Hair follicular keratinocyte (primary cell): ENCODE measurements around the gene NOTCH4. TPM values are rescaled to one million over a fixed set of nuclear protein-coding genes. Genes with fewer than 3 reads are reported as not detected.

ENCODE experiments used
- total RNA-seq: library from RNA; depleted of rRNA; stranded (reverse); fragments of >200 nt; gene quantifications from 2 replicates; pipeline ENCODE4 v1.2.3, GENCODE V29; 2015

The NOTCH4 gene
- total RNA-seq: 0.08 and 0.61 TPM in 2 replicates

GRCh38 chr6:32223258-32224235, at the start of gene NOTCH4:
Gene NOTCH4, minus strand, starts transcription at chr6:32224067. Its CDS starts 139 bp downstream, at chr6:32223928.

GRCh38 chr6:32192608-32193039, 31.2 kb downstream of the NOTCH4 start, which contains the start of gene GPSM3:
Gene GPSM3, minus strand, starts transcription at chr6:32192643. Its CDS starts 130 bp downstream, at chr6:32192513.

DNA sequence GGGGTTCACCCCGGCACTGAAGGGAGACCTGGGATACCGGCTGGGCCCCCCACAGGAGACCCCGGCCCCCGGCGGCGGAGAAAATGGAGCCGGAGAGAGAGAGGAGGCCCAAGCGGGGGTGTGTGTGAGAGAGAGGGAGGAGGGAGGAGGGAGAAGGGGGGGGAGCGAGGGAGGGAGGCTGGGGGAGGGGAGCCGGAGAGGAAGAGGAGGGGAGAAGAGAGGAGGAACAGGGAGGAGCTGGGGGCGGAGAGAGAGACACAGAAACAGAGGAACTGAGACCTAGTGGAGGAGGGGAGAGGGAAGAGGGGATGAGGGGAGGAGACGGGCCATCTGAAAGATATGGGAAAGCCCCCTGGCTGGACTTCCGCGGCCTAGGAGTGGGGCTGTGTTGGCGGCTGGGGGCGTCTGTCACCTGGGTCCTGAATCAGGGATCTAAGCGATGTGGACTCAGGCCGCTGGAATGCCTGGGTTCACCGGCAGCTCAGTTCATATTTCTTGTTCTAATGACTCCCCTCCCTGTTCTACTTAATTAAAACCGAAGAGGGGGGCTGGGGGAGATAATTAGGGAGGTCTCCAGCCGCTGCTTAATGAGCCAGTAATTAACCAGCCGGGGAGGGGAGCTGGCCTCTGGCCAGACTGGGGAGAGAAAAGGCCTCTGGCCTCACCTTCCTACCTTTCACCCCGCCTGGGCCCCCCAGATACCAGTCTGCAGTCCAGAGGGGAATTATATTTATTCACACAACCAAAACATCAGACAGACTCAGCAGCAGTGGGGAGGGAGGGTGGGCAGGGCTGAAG, 33.6 kb downstream of the NOTCH4 start, which contains the start of gene PBX2:
Gene PBX2, minus strand, starts transcription at position 149 of the 798 bp plus-strand sequence. CDS start 287 bp downstream, outside the sequence.

GRCh38 chr6:32184084-32184640, 39.7 kb downstream of the NOTCH4 start, which contains the start of gene AGER:
Gene AGER, minus strand, starts transcription at chr6:32184253. Its CDS starts 31 bp downstream, at chr6:32184222.

GRCh38 chr6:32177788-32178546, 45.9 kb downstream of the NOTCH4 start, which contains the start of gene RNF5:
Gene RNF5, plus strand, starts transcription at chr6:32178405. Its CDS starts 107 bp downstream, at chr6:32178512.

DNA sequence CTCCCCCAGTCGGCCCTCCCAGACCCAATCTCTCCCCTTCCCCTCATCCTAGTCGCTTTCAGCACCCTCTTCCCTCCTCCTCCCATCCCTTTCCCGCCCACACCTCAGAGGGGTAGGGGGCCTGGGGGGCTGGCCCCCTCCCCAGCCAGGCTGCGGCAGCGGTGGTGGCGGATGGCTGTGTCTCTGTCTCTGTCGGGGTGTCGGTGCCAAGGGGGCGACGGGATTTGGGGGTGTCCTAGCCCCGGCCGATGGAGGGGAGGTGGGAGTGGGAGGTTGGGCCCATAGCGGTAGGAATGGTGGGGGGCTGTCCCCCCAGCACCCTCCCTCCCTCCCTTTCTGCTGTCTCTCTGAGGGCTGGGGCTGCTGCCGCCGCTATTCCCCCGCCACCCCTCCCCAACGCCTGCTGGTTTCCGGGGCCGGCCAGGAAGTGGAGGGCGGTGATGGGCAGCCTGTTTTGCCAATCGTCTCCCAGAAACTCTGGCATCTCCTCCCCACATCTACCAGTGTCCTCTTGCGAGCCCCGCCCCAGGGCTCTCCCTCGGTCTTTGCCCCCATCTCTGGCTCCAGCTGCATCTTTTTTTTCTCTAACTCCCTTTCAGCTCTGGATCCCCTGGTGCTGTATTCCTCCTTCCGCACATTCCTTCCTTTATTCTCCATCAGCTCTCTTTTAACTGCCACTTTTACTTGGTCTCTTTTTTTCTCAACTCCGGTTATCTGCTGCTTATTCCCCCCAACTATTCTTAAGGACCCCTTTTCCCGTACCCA, 48.0 kb downstream of the NOTCH4 start, which contains the start of gene AGPAT1:
Gene AGPAT1, minus strand, starts transcription at position 374 of the 765 bp plus-strand sequence. CDS start 4,588 bp downstream, outside the sequence.

DNA sequence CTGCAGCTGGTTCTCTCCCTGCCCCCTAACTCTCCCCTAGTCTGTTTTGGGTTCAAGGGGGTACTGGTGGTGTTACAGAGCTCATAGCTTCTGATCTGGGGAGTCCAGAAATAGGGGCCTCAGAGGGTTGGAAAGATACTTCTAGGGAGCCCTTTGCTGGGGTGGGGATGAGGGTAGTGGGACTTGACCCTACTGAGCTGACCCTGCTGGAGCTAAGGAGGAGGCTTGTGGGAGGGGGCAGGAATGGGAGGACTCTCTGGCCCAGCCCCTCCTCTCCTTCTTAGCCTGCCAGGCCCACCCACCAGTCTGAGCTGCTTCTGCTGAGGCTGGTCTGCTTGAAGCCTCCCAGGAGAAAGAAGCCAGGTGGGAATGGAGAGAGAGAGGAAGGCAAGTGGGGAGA, 59.6 kb downstream of the NOTCH4 start, which contains the start of gene EGFL8:
Gene EGFL8, plus strand, starts transcription at position 301 of the 400 bp plus-strand sequence. CDS start 1,571 bp downstream, outside the sequence.

GRCh38 chr6:32153564-32154513, 70.0 kb downstream of the NOTCH4 start, which contains the start of gene PPT2:
Gene PPT2, plus strand, starts transcription at chr6:32154141. Its CDS starts 454 bp downstream, at chr6:32154595.

DNA sequence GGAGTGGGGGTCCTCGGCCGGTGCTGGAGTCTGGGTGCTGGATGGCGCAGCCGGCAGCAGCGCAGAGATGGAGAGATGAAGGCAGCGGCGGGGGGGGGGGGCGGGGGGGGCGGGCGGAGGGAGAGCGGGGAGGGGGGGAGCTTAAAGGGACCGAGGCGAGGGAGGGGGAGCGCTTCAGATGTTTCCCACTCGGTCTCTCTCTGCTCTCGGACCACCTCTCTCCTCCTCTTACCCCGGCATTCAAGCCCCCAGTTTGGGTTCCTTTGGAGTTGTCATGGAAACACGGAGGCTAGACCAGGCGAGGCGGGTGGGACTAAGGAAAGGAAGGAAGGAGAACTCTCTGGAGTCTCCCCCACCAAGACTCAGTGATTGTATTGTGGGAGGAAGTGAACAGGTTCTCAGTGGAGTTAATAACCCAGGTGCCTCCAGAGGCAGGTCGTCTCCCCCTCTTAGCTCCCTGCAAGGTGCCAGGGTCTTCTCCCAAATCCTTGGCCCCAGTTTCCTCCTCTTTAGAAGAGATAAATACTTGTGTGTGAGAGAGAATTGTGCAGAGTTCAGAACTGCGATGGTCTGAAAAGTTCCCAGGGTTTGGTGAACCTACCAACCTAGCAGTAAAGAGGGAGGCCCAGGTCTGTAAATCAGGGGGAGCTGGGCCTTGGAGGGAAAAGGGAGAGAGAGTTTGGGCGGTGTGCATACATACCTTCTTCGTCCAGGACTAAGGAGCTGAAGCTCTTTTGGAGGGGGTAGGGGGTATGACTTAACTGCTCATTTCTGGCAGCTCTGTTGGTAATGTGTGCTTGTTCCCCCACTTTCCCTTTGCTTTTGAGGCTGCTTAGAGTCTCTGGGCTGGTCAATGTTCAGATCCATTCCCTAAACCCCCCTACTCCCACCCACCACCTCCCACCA, 71.8 kb downstream of the NOTCH4 start, which contains the start of gene PRRT1:
Gene PRRT1, minus strand, starts transcription at position 77 of the 906 bp plus-strand sequence. CDS start 112 bp downstream, outside the sequence.

Other genes starting within 250 kb of the NOTCH4 start
- 1.7 and 3.4 TPM in 2 replicates for gene C4A, start 242.0 kb downstream of the NOTCH4 start, total RNA-seq
- 1.2 and 2.4 TPM in 2 replicates for gene C4B, start 209.3 kb downstream of the NOTCH4 start, total RNA-seq
- not detected in 2 replicates for gene CYP21A2, start 185.7 kb downstream of the NOTCH4 start, total RNA-seq
- 0.23 and 0.30 TPM in 2 replicates for gene TNXB, start 114.7 kb downstream of the NOTCH4 start, total RNA-seq
- gene ATF6B, start 95.8 kb downstream of the NOTCH4 start, total RNA-seq: 16.0 and 22.0 TPM in 2 replicates
- gene FKBPL, start 93.8 kb downstream of the NOTCH4 start, total RNA-seq: 4.5 and 7.8 TPM in 2 replicates
- not detected in 2 replicates for gene PRRT1, start 72.1 kb downstream of the NOTCH4 start, total RNA-seq
- 14.3 and 17.5 TPM in 2 replicates for gene PPT2, start 69.9 kb downstream of the NOTCH4 start, total RNA-seq
- gene EGFL8, start 59.5 kb downstream of the NOTCH4 start, total RNA-seq: 0.57 and 1.0 TPM in 2 replicates
- 49.2 and 63.7 TPM in 2 replicates for gene AGPAT1, start 48.0 kb downstream of the NOTCH4 start, total RNA-seq
- gene RNF5, start 45.7 kb downstream of the NOTCH4 start, total RNA-seq: 37.5 and 64.1 TPM in 2 replicates
- 1.3 and 1.8 TPM in 2 replicates for gene AGER, start 39.8 kb downstream of the NOTCH4 start, total RNA-seq
- 22.7 and 42.2 TPM in 2 replicates for gene PBX2, start 33.9 kb downstream of the NOTCH4 start, total RNA-seq
- gene GPSM3, start 31.4 kb downstream of the NOTCH4 start, total RNA-seq: 7.0 and 13.3 TPM in 2 replicates
- gene TSBP1, start 147.8 kb upstream of the NOTCH4 start, total RNA-seq: not detected in 2 replicates
- not detected in 2 replicates for gene BTNL2, start 183.1 kb upstream of the NOTCH4 start, total RNA-seq
- gene HLA-DRA, start 215.8 kb upstream of the NOTCH4 start, total RNA-seq: not detected in 2 replicates